Calu3 (cell line): ENCODE measurements around the gene PRKCA. TPM values are rescaled to one million over a fixed set of nuclear protein-coding genes. Genes with fewer than 3 reads are reported as not detected.

Experiments
- BruUV-seq: library from RNA; stranded (reverse); fragments of 400-500 nt; replicated peaks from 2 replicates; lab custom pipeline; 2021; lab: Mats Ljungman, UMichigan
- CTCF ChIA-PET: fragments of 300-600 bp; sonication (Branson Sonifier 250); formaldehyde crosslinking; loops from one replicate; lab custom pipeline; 2022; ENCODE audit warnings: antibody characterized with exemption; lab: Charles Lee
- DNase-seq: peaks from one replicate; pipeline ENCODE4 v3.0.0; 2022
- H3K27ac Mint-ChIP-seq: one replicate; pipeline ENCODE4 v1.8.0; 2022; ENCODE audit warnings: mixed read lengths; ENCODE audit not compliant: unreplicated experiment
- H3K27me3 Mint-ChIP-seq: one replicate; pipeline ENCODE4 v1.8.0; 2022; ENCODE audit warnings: mixed read lengths; ENCODE audit not compliant: unreplicated experiment
- H3K36me3 Mint-ChIP-seq: one replicate; pipeline ENCODE4 v1.8.0; 2022; ENCODE audit warnings: mild to moderate bottlenecking, moderate library complexity, mixed read lengths; ENCODE audit not compliant: insufficient read depth, unreplicated experiment
- H3K4me1 Mint-ChIP-seq: one replicate; pipeline ENCODE4 v1.8.0; 2022; ENCODE audit warnings: mild to moderate bottlenecking, low read depth, mixed read lengths; ENCODE audit not compliant: unreplicated experiment
- H3K4me3 Mint-ChIP-seq: one replicate; pipeline ENCODE4 v1.8.0; 2022; ENCODE audit warnings: mild to moderate bottlenecking, low read depth, moderate library complexity, mixed read lengths; ENCODE audit not compliant: unreplicated experiment
- H3K9me3 Mint-ChIP-seq: one replicate; pipeline ENCODE4 v1.8.0; 2022; ENCODE audit warnings: low read depth, mixed read lengths; ENCODE audit not compliant: unreplicated experiment
- intact Hi-C: fragments of 100-400 bp; cut with micrococcal nuclease; formaldehyde crosslinking; loops from one replicate; pipeline ENCODE4 v1.10.0; 2022; ENCODE audit not compliant: unreplicated experiment
- total RNA-seq: library from RNA; stranded (reverse); gene quantifications from 2 replicates; pipeline ENCODE4 v1.2.3, GENCODE V29; 2022
- TF ChIP-seq, protein P1 (sequence below): fragments of 200-600 bp; IDR thresholded peaks from one replicate; pipeline ENCODE4 v1.8.0; 2022; ENCODE audit warnings: antibody characterized with exemption; ENCODE audit not compliant: unreplicated experiment

PRKCA gene
- total RNA-seq, 1 experiment from 2014 or later: 126 TPM

DNA sequence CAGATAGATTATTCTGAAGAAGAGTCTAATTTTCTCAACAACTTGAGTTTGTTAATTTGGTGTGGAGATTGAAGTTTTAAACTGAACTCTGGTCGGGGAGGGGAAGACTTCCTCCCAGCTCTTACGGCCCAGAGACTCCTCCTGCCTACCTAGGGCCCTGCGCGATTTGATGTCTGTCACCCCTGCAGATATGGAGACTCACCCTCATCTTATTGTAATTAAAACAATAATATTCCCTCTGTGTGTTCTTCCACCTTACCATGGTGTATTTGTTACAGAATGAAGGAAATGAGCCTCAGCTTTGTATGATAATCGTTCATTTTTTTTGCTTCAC lies 348.1 kb downstream of the PRKCA start:
- peaks cover 27% of the 10 kb centered on the region for H3K36me3 Mint-ChIP-seq
- H3K27ac Mint-ChIP-seq: no peak overlapping the region
- TF ChIP-seq, protein P1, sequence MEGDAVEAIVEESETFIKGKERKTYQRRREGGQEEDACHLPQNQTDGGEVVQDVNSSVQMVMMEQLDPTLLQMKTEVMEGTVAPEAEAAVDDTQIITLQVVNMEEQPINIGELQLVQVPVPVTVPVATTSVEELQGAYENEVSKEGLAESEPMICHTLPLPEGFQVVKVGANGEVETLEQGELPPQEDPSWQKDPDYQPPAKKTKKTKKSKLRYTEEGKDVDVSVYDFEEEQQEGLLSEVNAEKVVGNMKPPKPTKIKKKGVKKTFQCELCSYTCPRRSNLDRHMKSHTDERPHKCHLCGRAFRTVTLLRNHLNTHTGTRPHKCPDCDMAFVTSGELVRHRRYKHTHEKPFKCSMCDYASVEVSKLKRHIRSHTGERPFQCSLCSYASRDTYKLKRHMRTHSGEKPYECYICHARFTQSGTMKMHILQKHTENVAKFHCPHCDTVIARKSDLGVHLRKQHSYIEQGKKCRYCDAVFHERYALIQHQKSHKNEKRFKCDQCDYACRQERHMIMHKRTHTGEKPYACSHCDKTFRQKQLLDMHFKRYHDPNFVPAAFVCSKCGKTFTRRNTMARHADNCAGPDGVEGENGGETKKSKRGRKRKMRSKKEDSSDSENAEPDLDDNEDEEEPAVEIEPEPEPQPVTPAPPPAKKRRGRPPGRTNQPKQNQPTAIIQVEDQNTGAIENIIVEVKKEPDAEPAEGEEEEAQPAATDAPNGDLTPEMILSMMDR: no peak
- H3K4me1 Mint-ChIP-seq: peaks cover 15% of the 10 kb centered on the region
- no peaks in the 10 kb centered on the region for H3K27me3 Mint-ChIP-seq
- no peak for DNase-seq
- H3K9me3 Mint-ChIP-seq: no peaks in the 10 kb centered on the region
- intact Hi-C loops: no loop called here
- CTCF ChIA-PET: interaction anchor here (0.6 kb wide), 1 partner anchor 462 kb away, joined by 7 read pairs; no protein-coding TSS in a partner anchor
- BruUV-seq: no TSS peak
- no peak overlapping the region for H3K4me3 Mint-ChIP-seq

- no peak for DNase-seq
- intact Hi-C loops: no loop called here
- H3K4me1 Mint-ChIP-seq: peaks cover 27% of the 10 kb centered on the region
- CTCF ChIA-PET: interaction anchor here (0.6 kb wide), 1 partner anchor 93 kb away, joined by 7 read pairs; no protein-coding TSS in a partner anchor
- TF ChIP-seq, protein P1: no peak
- peaks cover 31% of the 10 kb centered on the region for H3K36me3 Mint-ChIP-seq
- BruUV-seq: no TSS peak
- H3K27ac Mint-ChIP-seq: no peak overlapping the region
- no peak overlapping the region for H3K4me3 Mint-ChIP-seq
- H3K27me3 Mint-ChIP-seq: no peaks in the 10 kb centered on the region
- no peaks in the 10 kb centered on the region for H3K9me3 Mint-ChIP-seq
Observed at GRCh38 chr17:66652840-66653507, 350.6 kb downstream of the PRKCA start.

DNA sequence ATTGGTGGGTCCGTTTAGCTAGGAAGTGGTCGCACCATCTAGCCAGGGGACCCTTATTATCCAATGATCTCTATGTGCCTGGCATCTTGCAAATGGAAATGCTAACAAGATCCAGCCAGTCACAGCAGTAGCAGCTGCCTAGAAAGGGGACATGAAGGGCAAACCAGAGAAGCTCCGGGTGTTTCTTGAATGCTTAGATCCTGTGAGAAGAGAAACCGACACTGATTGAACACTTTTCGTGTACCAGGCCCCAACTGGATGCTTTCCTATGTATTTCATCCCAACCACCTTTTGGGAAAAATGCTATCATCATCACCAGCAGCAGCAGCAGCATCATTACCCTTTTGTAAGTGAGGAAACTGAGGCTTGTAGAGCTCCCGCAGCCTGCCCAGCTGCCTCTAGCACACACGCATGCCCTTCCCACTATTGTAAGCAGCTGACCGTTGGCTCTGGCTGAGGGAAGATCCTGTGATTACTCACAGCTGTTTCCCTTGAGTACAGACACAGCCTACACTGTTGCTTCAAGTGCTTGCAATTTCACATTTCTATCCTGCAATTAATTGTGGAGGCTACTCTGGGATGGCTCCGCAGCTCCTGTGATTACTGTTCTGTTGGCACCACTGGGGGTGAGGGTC lies 351.8 kb downstream of the PRKCA start:
- TF ChIP-seq, protein P1: no peak
- no peak for DNase-seq
- intact Hi-C loops: no loop called here
- no TSS peak for BruUV-seq
- no peaks in the 10 kb centered on the region for H3K27me3 Mint-ChIP-seq
- CTCF ChIA-PET: interaction anchor here (0.7 kb wide), 2 partner anchors 32 to 132 kb away, joined by 6 to 9 read pairs; no protein-coding TSS in a partner anchor
- no peak overlapping the region for H3K27ac Mint-ChIP-seq
- peaks cover 27% of the 10 kb centered on the region for H3K4me1 Mint-ChIP-seq
- no peaks in the 10 kb centered on the region for H3K9me3 Mint-ChIP-seq
- no peak overlapping the region for H3K4me3 Mint-ChIP-seq
- peaks cover 36% of the 10 kb centered on the region for H3K36me3 Mint-ChIP-seq

- no peak overlapping the region for H3K27ac Mint-ChIP-seq
- peaks cover 40% of the 10 kb centered on the region for H3K36me3 Mint-ChIP-seq
- no peaks in the 10 kb centered on the region for H3K27me3 Mint-ChIP-seq
- H3K9me3 Mint-ChIP-seq: no peaks in the 10 kb centered on the region
- TF ChIP-seq, protein P1: no peak
- no peak overlapping the region for H3K4me3 Mint-ChIP-seq
- H3K4me1 Mint-ChIP-seq: peaks cover 27% of the 10 kb centered on the region
- CTCF ChIA-PET: no interaction called here
- DNase-seq: no peak
- BruUV-seq: no TSS peak
- intact Hi-C loops: no loop called here
Observed at GRCh38 chr17:66654764-66655163, 352.4 kb downstream of the PRKCA start.
